Keratinocyte (primary cell): ENCODE results near the gene TMEM143. TPM values are rescaled to one million over a fixed set of nuclear protein-coding genes. Genes with fewer than 3 reads are reported as not detected.

ENCODE experiments used
- DNase-seq: peaks from one replicate; pipeline ENCODE4 v3.0.0-alpha.2; 2011; ENCODE audit warnings: low read depth, missing footprints, low spot score
- FAIRE-seq: peaks from 2 replicates; lab custom pipeline; 2011; peaks lifted over from hg19 to GRCh38; lab: Jason Lieb, UNC
- H2AFZ ChIP-seq: 2 replicates; pipeline ENCODE4 v1.6.0; 2012; ENCODE audit warnings: low read length, control low read depth, inconsistent platforms; ENCODE audit not compliant: control insufficient read depth
- H3K27ac ChIP-seq: 2 replicates; pipeline ENCODE4 v1.5.1; 2011; ENCODE audit warnings: low read length; ENCODE audit not compliant: control insufficient read depth, insufficient read depth
- H3K27me3 ChIP-seq: 3 replicates; pipeline ENCODE4 v1.6.0; 2011; ENCODE audit warnings: low read length; ENCODE audit not compliant: control insufficient read depth, insufficient read depth; ENCODE audit errors: extremely low read depth
- H3K36me3 ChIP-seq, 2 experiments: 2 replicates in 1 of 2; 3 replicates in 1 of 2; pipeline ENCODE4 v1.5.1; 2011; ENCODE audit warnings: low read length in 2 of 2, mild to moderate bottlenecking in 1 of 2; ENCODE audit not compliant: control insufficient read depth in 2 of 2, insufficient read depth in 2 of 2; ENCODE audit errors: extremely low read depth in 1 of 2
- H3K4me1 ChIP-seq: 3 replicates; pipeline ENCODE4 v1.5.1; 2011; ENCODE audit warnings: low read length; ENCODE audit not compliant: control insufficient read depth, insufficient read depth; ENCODE audit errors: extremely low read depth
- H3K4me2 ChIP-seq: 3 replicates; pipeline ENCODE4 v1.6.0; 2011; ENCODE audit warnings: low read depth, low read length; ENCODE audit not compliant: control insufficient read depth, insufficient read depth; ENCODE audit errors: extremely low read depth
- H3K4me3 ChIP-seq, 3 experiments: fragments of 200-600 bp in 1 of 3; sonication (generic) in 1 of 3; 2 replicates in 2 of 3; 3 replicates in 1 of 3; pipeline ENCODE4 v1.5.1; 2011 to 2016; ENCODE audit warnings: low read length in 3 of 3, mild to moderate bottlenecking in 3 of 3, control low read depth in 2 of 3, inconsistent platforms in 1 of 3, low read depth in 1 of 3, mixed read lengths in 1 of 3, mixed run types in 1 of 3, moderate library complexity in 1 of 3; ENCODE audit not compliant: control insufficient read depth in 2 of 3, insufficient read depth in 2 of 3; ENCODE audit errors: extremely low read depth in 1 of 3
- H3K79me2 ChIP-seq: 2 replicates; pipeline ENCODE4 v1.6.0; 2012; ENCODE audit warnings: low read length; ENCODE audit not compliant: control insufficient read depth, insufficient read depth
- H3K9ac ChIP-seq: 3 replicates; pipeline ENCODE4 v1.6.0; 2011; ENCODE audit warnings: low read length; ENCODE audit not compliant: control insufficient read depth, insufficient read depth; ENCODE audit errors: extremely low read depth
- H3K9me1 ChIP-seq: 3 replicates; pipeline ENCODE4 v1.6.0; 2011; ENCODE audit warnings: low read length; ENCODE audit not compliant: control insufficient read depth, insufficient read depth; ENCODE audit errors: extremely low read depth
- H3K9me3 ChIP-seq: 2 replicates; pipeline ENCODE4 v1.5.1; 2012; ENCODE audit warnings: low read depth, low read length; ENCODE audit not compliant: control insufficient read depth
- H4K20me1 ChIP-seq: 3 replicates; pipeline ENCODE4 v1.6.0; 2011; ENCODE audit warnings: low read length; ENCODE audit not compliant: control insufficient read depth, insufficient read depth; ENCODE audit errors: extremely low read depth
- EZH2 ChIP-seq: IDR thresholded peaks from one replicate; pipeline ENCODE4 v1.6.1; 2012; ENCODE audit warnings: inconsistent platforms, mild to moderate bottlenecking, low read length, moderate library complexity
- dilution Hi-C: fragments of 300-500 bp; cut with MboI; formaldehyde crosslinking; loops from one replicate; pipeline ENCODE4 v1.7.0; 2020; ENCODE audit warnings: low sequenced_read_pairs; ENCODE audit not compliant: extremely low pct_ligation_motif_present
- polyA plus RNA-seq, 5 experiments: library from polyadenylated mRNA; depleted of rRNA in 3 of 5; stranded (reverse) in 3 of 5; stranded (forward) in 1 of 5; unstranded in 1 of 5; fragments of >200 nt; gene quantifications; 1 replicate in 1 of 5; 2 replicates in 3 of 5; 3 replicates in 1 of 5; pipeline versions ENCODE4 v1.2.1 to v1.2.3, GENCODE V29; 2011 to 2012; ENCODE audit warnings: missing spikeins in 2 of 5, low read depth in 1 of 5, low replicate concordance in 1 of 5
- TF ChIP-seq, protein P1 (sequence below), 3 experiments: IDR thresholded peaks in 1 of 3; conservative IDR thresholded peaks in 1 of 3; optimal IDR thresholded peaks in 1 of 3; 2 replicates in 2 of 3; 3 replicates in 1 of 3; pipeline versions ENCODE3 to v1.5.1; 2011; ENCODE audit warnings: low read length in 3 of 3, mild to moderate bottlenecking in 3 of 3, moderate library complexity in 2 of 3, control low read depth in 1 of 3, inconsistent platforms in 1 of 3; ENCODE audit not compliant: insufficient read depth in 2 of 3; ENCODE audit errors: extremely low read depth in 1 of 3

The TMEM143 gene
- polyA plus RNA-seq, 1 donor (not counting 4 experiments of a cell fraction or from before 2014, with no cell fraction given) = 2.9 TPM

DNA sequence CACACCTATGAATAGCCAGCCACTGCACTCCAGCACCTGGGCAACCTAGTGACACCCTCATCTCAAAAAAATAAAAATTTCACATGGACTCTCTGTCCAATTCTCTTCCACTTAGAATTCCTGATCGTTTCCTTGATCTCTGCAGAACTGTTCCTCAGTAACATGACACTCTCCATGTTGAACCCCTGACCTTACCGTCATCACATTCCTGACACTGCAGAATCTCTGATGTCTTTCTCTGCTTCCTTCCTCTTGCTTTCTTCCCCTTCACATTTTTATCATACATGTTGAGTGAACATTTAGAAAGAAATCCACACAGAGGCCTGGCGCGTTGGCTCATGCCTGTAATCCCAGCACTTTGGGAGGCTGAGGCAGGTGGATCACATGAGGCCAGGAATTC lies 78.8 kb downstream of the TMEM143 start:
- H3K79me2 ChIP-seq = no peaks in the 10 kb centered on the region
- H3K27ac ChIP-seq = no peak overlapping the region
- DNase-seq = no peak
- H3K4me3 ChIP-seq = no peak overlapping the region
- FAIRE-seq = no peak
- no peaks in the 10 kb centered on the region for H3K36me3 ChIP-seq
- dilution Hi-C loops = no loop called here
- H3K4me1 ChIP-seq = no peaks in the 10 kb centered on the region
- no peak overlapping the region for H3K9ac ChIP-seq
- no peaks in the 10 kb centered on the region for H3K27me3 ChIP-seq
- no peak overlapping the region for H2AFZ ChIP-seq
- no peaks in the 10 kb centered on the region for H3K9me1 ChIP-seq
- H3K9me3 ChIP-seq = peaks cover 2% of the 10 kb centered on the region
- no peak overlapping the region for H3K4me2 ChIP-seq
- H4K20me1 ChIP-seq = no peaks in the 10 kb centered on the region
- TF ChIP-seq EZH2 = no peak
- TF ChIP-seq, protein P1, sequence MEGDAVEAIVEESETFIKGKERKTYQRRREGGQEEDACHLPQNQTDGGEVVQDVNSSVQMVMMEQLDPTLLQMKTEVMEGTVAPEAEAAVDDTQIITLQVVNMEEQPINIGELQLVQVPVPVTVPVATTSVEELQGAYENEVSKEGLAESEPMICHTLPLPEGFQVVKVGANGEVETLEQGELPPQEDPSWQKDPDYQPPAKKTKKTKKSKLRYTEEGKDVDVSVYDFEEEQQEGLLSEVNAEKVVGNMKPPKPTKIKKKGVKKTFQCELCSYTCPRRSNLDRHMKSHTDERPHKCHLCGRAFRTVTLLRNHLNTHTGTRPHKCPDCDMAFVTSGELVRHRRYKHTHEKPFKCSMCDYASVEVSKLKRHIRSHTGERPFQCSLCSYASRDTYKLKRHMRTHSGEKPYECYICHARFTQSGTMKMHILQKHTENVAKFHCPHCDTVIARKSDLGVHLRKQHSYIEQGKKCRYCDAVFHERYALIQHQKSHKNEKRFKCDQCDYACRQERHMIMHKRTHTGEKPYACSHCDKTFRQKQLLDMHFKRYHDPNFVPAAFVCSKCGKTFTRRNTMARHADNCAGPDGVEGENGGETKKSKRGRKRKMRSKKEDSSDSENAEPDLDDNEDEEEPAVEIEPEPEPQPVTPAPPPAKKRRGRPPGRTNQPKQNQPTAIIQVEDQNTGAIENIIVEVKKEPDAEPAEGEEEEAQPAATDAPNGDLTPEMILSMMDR (optimal IDR thresholded peaks at IDR 0.05 in 1 of 3, IDR thresholded peaks at IDR 0.05 in 1 of 3, conservative IDR thresholded peaks at IDR 0.05 in 1 of 3; ENCODE audit: extremely low read depth in 1 of 3, insufficient read depth in 2 of 3, low read length in 3 of 3) = no peak

DNA sequence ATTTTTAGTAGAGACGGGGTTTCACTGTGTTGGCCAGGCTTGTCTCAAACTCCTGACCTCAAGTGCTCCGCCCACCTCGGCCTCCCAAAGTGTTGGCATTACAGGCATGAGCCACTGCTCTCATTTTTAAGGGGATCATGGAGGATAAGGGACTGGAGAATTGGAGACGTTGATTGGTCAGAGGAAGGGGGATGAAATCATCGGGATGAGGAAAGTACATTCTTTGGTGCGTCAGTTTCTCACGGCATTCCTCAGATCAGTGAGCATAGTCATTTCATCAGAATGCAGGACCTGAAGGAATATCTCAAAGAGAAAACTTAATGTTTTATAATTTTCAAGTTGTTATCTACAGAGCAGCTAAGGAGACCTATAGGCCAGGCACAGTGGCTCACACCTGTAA lies 79.8 kb downstream of the TMEM143 start:
- Histone ChIP-seq H3K27me3 (no peaks in the 10 kb centered on the region), H3K4me2 (no peak overlapping the region), H3K4me1 (no peaks in the 10 kb centered on the region), H3K36me3 (no peaks in the 10 kb centered on the region), H2AFZ (no peak overlapping the region), H3K27ac (no peak overlapping the region), H4K20me1 (no peaks in the 10 kb centered on the region), H3K79me2 (no peaks in the 10 kb centered on the region), H3K4me3 (no peak overlapping the region), H3K9me1 (no peaks in the 10 kb centered on the region), H3K9ac (no peak overlapping the region), H3K9me3 (peaks cover 2% of the 10 kb centered on the region)
- FAIRE-seq = no peak
- no peak for DNase-seq
- dilution Hi-C loops = no loop called here
- TF ChIP-seq EZH2 = no peak
- TF ChIP-seq, protein P1 (optimal IDR thresholded peaks at IDR 0.05 in 1 of 3, IDR thresholded peaks at IDR 0.05 in 1 of 3, conservative IDR thresholded peaks at IDR 0.05 in 1 of 3; ENCODE audit: extremely low read depth in 1 of 3, insufficient read depth in 2 of 3, low read length in 3 of 3) = no peak

Other genes starting within 250 kb of the TMEM143 start
- 10.6 to 19.0 TPM (median 16.5 TPM) in 3 replicates for gene LIG1, start 193.6 kb downstream of the TMEM143 start, polyA plus RNA-seq
- gene ZSWIM9, start 193.3 kb downstream of the TMEM143 start, polyA plus RNA-seq = 0.28 to 0.46 TPM (median 0.41 TPM) in 3 replicates
- gene CARD8, start 108.0 kb downstream of the TMEM143 start, polyA plus RNA-seq = 5.0 to 6.2 TPM (median 5.2 TPM) in 3 replicates
- gene ZNF114, start 93.9 kb downstream of the TMEM143 start, polyA plus RNA-seq = 0.23 to 0.45 TPM (median 0.27 TPM) in 3 replicates
- gene EMP3, start 38.4 kb downstream of the TMEM143 start, polyA plus RNA-seq = 177 to 217 TPM (median 195 TPM) in 3 replicates
- not detected in 3 replicates for gene SYNGR4, start 427 bp upstream of the TMEM143 start, polyA plus RNA-seq
- gene KDELR1, start 27.6 kb upstream of the TMEM143 start, polyA plus RNA-seq = 84.0 to 183 TPM (median 105 TPM) in 3 replicates
- gene GRIN2D, start 29.7 kb upstream of the TMEM143 start, polyA plus RNA-seq = 0.01 to 0.14 TPM (median 0.04 TPM) in 3 replicates
- gene GRWD1, start 82.0 kb upstream of the TMEM143 start, polyA plus RNA-seq = 23.0 to 35.4 TPM (median 26.1 TPM) in 3 replicates
- gene KCNJ14, start 91.6 kb upstream of the TMEM143 start, polyA plus RNA-seq = 0.34 to 0.46 TPM (median 0.39 TPM) in 3 replicates
- 27.0 to 33.5 TPM (median 32.2 TPM) in 3 replicates for gene CYTH2, start 105.4 kb upstream of the TMEM143 start, polyA plus RNA-seq
- gene LMTK3, start 147.9 kb upstream of the TMEM143 start, polyA plus RNA-seq = 0.51 to 0.76 TPM (median 0.68 TPM) in 3 replicates
- 6.0 to 10.2 TPM (median 8.9 TPM) in 3 replicates for gene SULT2B1, start 188.2 kb upstream of the TMEM143 start, polyA plus RNA-seq
- 0.08 TPM in 1 of 3 replicates, not detected in the others for gene SPACA4, start 242.8 kb upstream of the TMEM143 start, polyA plus RNA-seq